H1 (cell line): ENCODE results near the gene GCNA. TPM values are rescaled to one million over a fixed set of nuclear protein-coding genes. Genes with fewer than 3 reads are reported as not detected.

ENCODE experiments used
- CHD7 ChIP-seq: fragments of 300-600 bp; sonication (generic); IDR thresholded peaks from 2 replicates; pipeline ENCODE4 v1.7.1; 2012; ENCODE audit warnings: low read length, moderate library complexity, mild to moderate bottlenecking, inconsistent platforms; ENCODE audit not compliant: insufficient replicate concordance
- polyA plus RNA-seq, 7 experiments: library from polyadenylated mRNA; depleted of rRNA in 3 of 7; stranded (reverse) in 5 of 7; unstranded in 2 of 7; fragments of >200 nt in 5 of 7; fragments of 200-250 nt in 2 of 7; gene quantifications; 1 replicate in 5 of 7; 2 replicates in 1 of 7; 4 replicates in 1 of 7; pipeline versions ENCODE4 v1.2.1 to v1.2.3, GENCODE V29; 2011 to 2013; ENCODE audit warnings: missing spikeins in 2 of 7, mixed read lengths in 2 of 7
- total RNA-seq: library from RNA; stranded (reverse); fragmentation: NEBNext Ultra II Directional; extraction: Animal tissue kit (Norgen Biotek cat#: 25700); gene quantifications from 2 replicates; pipeline ENCODE4 v1.2.1, GENCODE V29; 2021

The GCNA gene
- total and polyA plus RNA-seq, 2 of the 8 experiments (the other 6 are each of a cell fraction or from before 2014, with no cell fraction given) = 0.41 to 0.95 TPM

DNA sequence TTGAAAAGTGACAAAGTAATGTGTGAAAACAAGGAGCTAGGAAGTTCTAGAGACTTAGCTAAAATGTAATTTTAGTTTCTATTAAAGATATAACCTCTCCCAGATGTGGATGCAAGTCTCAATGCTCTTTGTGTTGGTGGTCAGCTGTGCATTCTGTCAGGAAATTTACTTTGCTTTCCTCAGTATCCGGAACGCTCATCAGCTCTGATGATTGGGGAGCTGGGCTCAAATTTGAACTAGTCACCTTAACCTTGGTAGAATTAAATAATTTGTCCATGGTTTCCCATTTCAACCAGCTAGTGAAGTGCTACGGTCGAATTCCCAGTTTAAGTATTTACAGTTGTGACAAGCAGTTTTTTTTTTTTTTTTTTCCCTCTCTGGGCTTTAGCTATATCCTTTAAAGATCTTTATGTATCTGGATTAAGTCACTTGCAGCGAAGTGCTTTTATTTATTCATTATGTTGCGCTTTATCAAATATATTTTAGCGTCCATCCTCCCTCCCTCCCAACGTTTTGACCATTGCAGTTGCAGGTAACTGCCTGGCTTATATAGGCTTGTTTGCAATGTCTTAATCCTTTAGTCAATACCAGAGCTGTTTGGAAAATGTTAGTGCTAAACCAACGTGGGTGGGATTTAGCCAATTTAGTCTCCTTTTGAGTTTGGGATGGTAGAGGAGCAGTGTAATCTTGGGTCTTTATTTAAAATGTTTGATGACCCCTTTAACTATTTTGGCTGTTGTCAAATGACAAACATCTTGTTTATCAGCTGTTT lies 43.3 kb upstream of the GCNA start (continued):
- no peak for TF ChIP-seq CHD7
